Activated T-helper 17 cell treated with anti-CD3 and anti-CD28 coated beads, Interleukin-2, amount 50 U/mL, for 72 hours (primary cell): ENCODE data around the gene OR12D3. TPM values are rescaled to one million over a fixed set of nuclear protein-coding genes. Genes with fewer than 3 reads are reported as not detected.

Experiments
- ATAC-seq: fragments of 150-1000 bp; cut with Tn5 transposase; replicated peaks from 2 replicates; pipeline ENCODE4 v1.10.0; 2021; ENCODE audit warnings: mild to moderate bottlenecking, moderate library complexity
- H3K27ac Mint-ChIP-seq: one replicate; pipeline ENCODE4 v1.8.0; 2022; ENCODE audit warnings: mixed read lengths
- H3K27me3 Mint-ChIP-seq: one replicate; pipeline ENCODE4 v1.8.0; 2022; ENCODE audit warnings: mixed read lengths
- H3K36me3 Mint-ChIP-seq: one replicate; pipeline ENCODE4 v1.8.0; 2022; ENCODE audit warnings: low read depth, mild to moderate bottlenecking, mixed read lengths
- H3K4me1 Mint-ChIP-seq: one replicate; pipeline ENCODE4 v1.8.0; 2022; ENCODE audit warnings: mixed read lengths
- H3K4me3 Mint-ChIP-seq: one replicate; pipeline ENCODE4 v1.8.0; 2022; ENCODE audit warnings: mild to moderate bottlenecking, mixed read lengths
- H3K9me3 Mint-ChIP-seq: one replicate; pipeline ENCODE4 v1.8.0; 2022; ENCODE audit warnings: mixed read lengths
- total RNA-seq, 2 donors: library from RNA; stranded (reverse); gene quantifications; one replicate each; pipeline ENCODE4 v1.2.3, GENCODE V29; 2022

Gene OR12D3
- total RNA-seq, 2 donors from 2014 or later, result not detected

GRCh38 chr6:29332676-29333075 lies 42.4 kb downstream of the OR12D3 start:
- Mint-ChIP-seq H3K36me3 (no peaks in the 10 kb centered on the region), H3K9me3 (peaks cover 8% of the 10 kb centered on the region), H3K27ac (no peak overlapping the region), H3K27me3 (peaks cover 48% of the 10 kb centered on the region), H3K4me1 (no peaks in the 10 kb centered on the region), H3K4me3 (no peak overlapping the region)
- ATAC-seq, result peak; percentile 16

GRCh38 chr6:29325777-29326176 lies 49.3 kb downstream of the OR12D3 start:
- ATAC-seq, result no peak
- H3K9me3 Mint-ChIP-seq, result peaks cover 5% of the 10 kb centered on the region
- no peak overlapping the region for H3K4me3 Mint-ChIP-seq
- H3K36me3 Mint-ChIP-seq, result no peaks in the 10 kb centered on the region
- no peak overlapping the region for H3K27ac Mint-ChIP-seq
- H3K27me3 Mint-ChIP-seq, result peaks cover 42% of the 10 kb centered on the region
- no peaks in the 10 kb centered on the region for H3K4me1 Mint-ChIP-seq

Other genes with a start within 250 kb of the OR12D3 start
- not detected for gene OR2J2, start 204.4 kb downstream of the OR12D3 start, total RNA-seq
- gene OR14J1, start 73.6 kb downstream of the OR12D3 start, total RNA-seq, result not detected
- gene OR5V1, start 6.4 kb downstream of the OR12D3 start, total RNA-seq, result not detected
- gene OR12D2, start 20.3 kb upstream of the OR12D3 start, total RNA-seq, result not detected
- not detected for gene OR12D1, start 39.6 kb upstream of the OR12D3 start, total RNA-seq
- not detected for gene OR10C1, start 64.0 kb upstream of the OR12D3 start, total RNA-seq
- gene OR11A1, start 81.8 kb upstream of the OR12D3 start, total RNA-seq, result not detected
- not detected for gene OR2H1, start 81.9 kb upstream of the OR12D3 start, total RNA-seq
- not detected for gene MAS1L, start 112.7 kb upstream of the OR12D3 start, total RNA-seq
- 1 to 10 TPM in 1 of 2 donors, under 1 TPM in 1; 0.84 to 3.7 TPM for gene UBD, start 184.4 kb upstream of the OR12D3 start, total RNA-seq
- gene OR2H2, start 209.8 kb upstream of the OR12D3 start, total RNA-seq, result not detected